ENCODE measurements around the gene SHF. TPM values are rescaled to one million over a fixed set of nuclear protein-coding genes. Genes with fewer than 3 reads are reported as not detected.

The SHF gene
- total and polyA plus RNA-seq, 2 of the 8 experiments (the other 6 are each of a cell fraction or from before 2014, with no cell fraction given), result 13.1 to 26.7 TPM

DNA sequence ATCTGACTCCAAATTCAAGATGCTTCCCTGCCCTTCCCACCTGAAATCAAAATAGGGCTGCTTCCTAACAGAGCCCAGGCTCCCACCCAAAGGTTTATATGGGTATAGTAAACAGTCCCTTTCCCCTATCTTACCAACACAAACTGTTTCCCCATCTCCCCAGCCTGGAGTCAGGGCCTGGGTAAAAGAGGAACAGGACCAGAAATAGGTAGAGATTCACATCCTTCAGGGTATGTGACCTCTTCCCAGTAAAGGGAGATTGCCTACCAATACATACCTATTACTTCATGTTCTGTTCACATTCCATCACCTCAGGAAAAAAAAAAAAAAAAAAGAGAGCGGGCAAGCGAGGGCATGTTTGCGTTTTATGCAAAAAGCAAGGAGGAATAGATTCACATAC, 9.7 kb upstream of the SHF start (continued):
- no peak for TF ChIP-seq TAF7 (optimal IDR thresholded peaks at IDR 0.05; ENCODE audit: borderline replicate concordance, low read depth, low read length)
- TF ChIP-seq EP300 (IDR thresholded peaks at IDR 0.05; ENCODE audit: borderline replicate concordance in 1 of 2, low read depth in 2 of 2, low read length in 2 of 2), result no peak
